Superior temporal gyrus (tissue), 1 donor: ENCODE results near the gene MAPKAP1.

ENCODE experiments used
- DNase-seq: peaks from one replicate; pipeline ENCODE4 v3.0.0-alpha.2; 2016; ENCODE audit errors: extremely low spot score

The MAPKAP1 gene

DNA sequence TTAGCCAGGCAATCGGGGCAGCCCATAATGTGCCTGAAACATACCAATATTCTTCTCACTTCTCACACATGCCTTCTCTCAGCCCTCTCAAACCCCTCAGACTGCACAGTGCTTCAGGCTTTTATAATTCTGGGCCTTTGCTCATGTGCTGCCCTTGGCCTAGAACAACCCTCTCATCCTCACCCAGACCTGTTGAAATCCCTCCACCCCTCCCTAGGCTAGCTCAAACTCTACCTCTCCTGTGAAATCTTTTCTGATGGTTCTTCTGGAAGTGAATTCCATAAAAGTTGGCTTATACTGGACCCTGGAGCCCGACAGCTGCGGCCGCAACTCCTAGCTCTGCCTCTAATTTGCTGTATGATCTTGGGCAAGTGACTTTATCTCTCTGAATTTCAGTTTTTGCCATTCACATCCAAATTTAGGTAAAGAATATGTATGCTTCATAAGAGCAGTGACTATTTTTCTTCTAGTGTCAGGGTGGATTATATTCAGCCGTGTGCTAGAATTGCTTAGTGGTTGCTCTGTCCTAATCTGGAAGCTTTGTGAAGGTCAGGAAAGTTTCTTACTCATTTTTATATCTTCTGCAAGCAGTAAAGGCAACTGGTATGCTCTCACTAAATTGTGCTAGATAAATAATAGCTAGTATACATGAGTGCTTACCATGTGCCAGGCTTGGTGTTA is 221.4 kb downstream of the MAPKAP1 start:
- DNase-seq, result no peak

GRCh38 chr9:125484350-125485282 is 222.4 kb downstream of the MAPKAP1 start:
- no peak for DNase-seq

DNA sequence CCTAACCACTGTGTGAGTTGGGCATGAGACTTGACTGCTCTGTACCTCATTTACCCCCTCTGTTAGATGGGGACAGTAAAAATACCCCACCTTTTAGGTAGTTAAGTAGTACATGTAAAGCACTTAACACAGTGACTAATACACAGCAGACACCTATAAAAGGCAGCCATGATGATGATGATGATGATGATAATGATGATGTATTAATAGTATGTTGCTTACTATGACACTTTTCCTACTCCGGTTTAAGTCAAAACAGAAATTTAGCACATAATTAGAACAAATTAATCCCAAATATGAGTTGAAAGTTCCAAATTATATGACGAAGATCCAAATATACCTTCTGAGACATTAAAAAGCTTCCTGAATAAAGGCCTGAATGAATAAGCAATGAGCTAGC is 223.3 kb downstream of the MAPKAP1 start:
- DNase-seq, result no peak

- no peak for DNase-seq
Measured at GRCh38 chr9:125479846-125480615, 227.0 kb downstream of the MAPKAP1 start.

DNA sequence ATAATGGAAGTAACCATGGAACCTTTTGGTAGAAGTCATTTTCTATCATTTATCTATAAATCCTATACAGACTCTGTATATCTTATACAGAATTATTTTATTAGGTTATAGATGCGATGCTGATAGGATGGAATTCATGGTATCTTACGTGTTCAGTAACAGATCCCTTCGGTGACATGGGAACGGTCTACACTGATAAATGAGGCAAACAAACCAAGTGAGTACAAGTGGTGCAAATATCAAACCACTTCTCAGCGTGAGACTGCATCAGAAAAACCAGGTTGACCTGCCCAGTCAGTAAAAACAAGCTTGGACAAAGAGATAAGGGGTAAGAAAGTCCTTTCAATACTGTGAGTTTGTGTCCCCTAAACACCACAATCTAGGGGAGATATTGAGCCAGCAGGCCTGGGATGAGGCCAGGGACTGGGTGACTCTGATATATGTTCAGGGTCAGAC is 229.9 kb downstream of the MAPKAP1 start:
- no peak for DNase-seq

GRCh38 chr9:125476645-125477044 is 230.4 kb downstream of the MAPKAP1 start:
- no peak for DNase-seq

- DNase-seq, result no peak
Measured at GRCh38 chr9:125475385-125475784, 231.6 kb downstream of the MAPKAP1 start.

GRCh38 chr9:125472926-125473701 is 233.9 kb downstream of the MAPKAP1 start:
- no peak for DNase-seq

DNA sequence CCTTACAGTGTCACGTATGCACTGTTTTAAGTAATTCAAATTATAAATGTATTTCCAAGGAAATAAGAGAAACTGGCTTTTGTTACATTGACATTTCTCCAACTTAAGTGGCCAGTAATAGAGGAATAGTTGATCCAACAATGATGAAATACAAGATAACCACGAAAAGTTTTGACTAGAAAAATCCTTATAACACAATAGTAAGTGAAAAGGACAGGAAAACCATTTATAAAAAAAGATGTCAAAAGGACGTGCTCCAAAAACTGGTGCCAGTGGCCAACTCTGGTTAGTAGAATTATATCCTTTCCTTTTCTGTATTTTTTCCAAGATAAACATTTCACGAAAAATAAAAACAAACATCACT is 234.5 kb downstream of the MAPKAP1 start:
- DNase-seq, result no peak

DNA sequence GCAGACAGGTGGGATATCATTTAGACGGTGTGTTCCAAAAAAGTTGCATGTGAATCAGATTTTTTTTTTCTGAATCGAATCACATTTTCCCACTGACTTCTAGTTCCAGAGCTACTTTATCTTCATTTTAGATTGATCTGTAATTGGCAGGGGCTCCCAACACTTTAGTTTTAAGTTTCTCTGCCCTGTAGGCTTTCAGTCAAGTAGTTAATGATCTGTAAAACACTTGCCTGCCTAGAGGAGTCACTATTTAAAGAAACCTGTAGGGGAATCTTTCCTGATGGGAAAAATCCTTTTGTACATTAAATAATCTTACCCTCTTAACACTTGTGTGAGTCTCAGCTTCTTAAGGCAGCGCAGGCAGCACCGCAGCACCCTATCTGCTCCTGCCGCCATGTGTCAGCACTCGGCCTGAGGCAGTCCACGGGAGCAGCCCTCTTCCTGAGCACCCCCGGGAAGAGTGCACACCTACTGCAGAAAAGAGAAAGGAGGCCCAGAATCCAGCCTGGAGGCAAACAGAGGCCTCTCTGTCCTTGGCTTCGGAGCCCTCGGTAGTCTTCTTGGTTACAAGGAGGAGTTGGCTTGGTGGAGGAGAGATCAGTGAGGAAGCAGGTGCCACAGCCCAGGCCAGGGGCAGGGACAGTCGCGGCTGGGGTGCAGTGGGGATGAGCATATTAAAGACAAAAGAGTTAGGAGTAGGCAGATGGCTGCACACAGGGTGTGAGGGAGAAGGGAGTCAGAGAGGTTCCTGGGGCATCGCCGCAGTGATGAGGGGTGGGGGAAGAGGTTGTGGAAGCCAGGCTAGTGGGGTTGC is 236.0 kb downstream of the MAPKAP1 start:
- no peak for DNase-seq

DNA sequence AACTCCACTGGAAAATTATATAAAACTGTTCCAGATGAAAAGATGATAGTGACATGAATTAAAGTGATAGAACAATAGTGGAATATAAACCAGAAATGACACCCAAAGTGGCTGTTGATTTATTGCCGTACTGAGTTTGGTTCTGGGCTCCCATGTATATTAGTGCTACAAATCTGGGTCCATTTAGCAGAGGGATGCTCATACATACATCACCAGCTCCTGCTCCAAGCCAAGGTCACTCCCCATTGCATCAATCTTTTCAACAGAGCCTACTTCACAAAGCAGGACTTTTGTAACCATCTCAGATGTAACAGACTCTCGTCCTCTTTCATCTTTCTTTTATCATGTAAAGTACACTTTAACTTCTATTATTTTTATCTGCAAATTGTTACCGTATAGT is 236.8 kb downstream of the MAPKAP1 start:
- no peak for DNase-seq

GRCh38 chr9:125468646-125469045 is 238.4 kb downstream of the MAPKAP1 start:
- DNase-seq, result no peak

GRCh38 chr9:125467116-125467740 is 239.8 kb downstream of the MAPKAP1 start:
- DNase-seq, result no peak

DNA sequence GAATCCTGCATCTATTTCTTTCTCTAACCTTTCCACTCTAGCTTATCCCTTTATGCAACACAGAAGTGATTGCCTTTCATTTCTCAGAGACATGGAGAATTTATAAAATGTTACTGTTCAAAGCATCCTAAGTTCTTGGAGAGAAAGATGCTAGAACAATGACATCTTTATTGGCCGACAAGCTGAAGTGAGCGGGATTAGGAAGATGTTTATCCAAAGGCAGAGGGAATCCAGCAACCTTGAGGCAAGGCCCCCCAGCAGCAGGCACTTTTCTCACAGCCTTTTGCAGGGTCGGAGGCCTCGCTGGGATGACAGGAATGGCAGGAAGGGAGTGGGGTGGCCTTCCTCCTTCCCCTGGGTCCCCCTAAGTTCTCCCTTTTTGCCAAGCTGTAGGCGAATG is 240.6 kb downstream of the MAPKAP1 start:
- DNase-seq, result no peak

GRCh38 chr9:125464591-125465385 is 242.2 kb downstream of the MAPKAP1 start:
- no peak for DNase-seq

GRCh38 chr9:125463926-125464325 is 243.1 kb downstream of the MAPKAP1 start:
- no peak for DNase-seq

- DNase-seq, result no peak
Measured at GRCh38 chr9:125462861-125463291, 244.1 kb downstream of the MAPKAP1 start.

DNA sequence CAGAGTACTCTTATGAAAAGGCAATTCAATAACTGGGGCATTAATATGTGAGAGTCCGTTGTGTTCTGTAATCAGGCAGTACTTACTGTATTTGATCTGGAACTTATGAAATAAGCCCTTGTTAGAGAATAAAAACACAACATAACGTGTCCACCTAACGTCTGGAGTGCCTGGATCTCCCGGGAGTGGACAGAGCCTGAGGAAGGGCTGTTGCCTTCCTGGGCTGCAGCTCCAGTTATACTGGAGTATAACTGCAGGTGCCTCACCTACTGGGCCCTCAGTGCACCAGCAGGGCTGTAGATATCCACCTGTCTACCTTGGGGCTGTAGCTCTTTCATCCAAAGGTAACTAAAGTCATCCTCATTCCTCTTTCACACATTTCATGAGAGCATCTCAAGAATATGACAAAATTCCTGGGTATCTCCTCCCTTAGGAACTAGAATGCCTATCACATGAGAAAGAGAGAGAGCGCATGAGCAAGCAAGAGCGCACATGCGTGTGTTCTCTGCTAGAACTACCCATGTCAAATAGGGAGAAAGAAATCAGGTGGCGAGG is 245.3 kb downstream of the MAPKAP1 start:
- no peak for DNase-seq
